Trophoblast cell (in vitro differentiated cells and primary cell): Measurements from ENCODE around the gene SLC29A4.
A peak's percentile ranks its signal among the peaks of the same experiment; 100 is the strongest.

Experiments used
- DNase-seq, 2 donors: peaks; one replicate each; pipeline ENCODE4 v3.0.0-alpha.2; 2016
- H2AFZ ChIP-seq: 2 replicates; pipeline ENCODE4 v1.6.1; 2013; ENCODE audit warnings: low read length, moderate library complexity, mild to moderate bottlenecking; ENCODE audit not compliant: insufficient read depth, poor library complexity
- H2AK5ac ChIP-seq: 2 replicates; pipeline ENCODE4 v1.6.1; 2013; ENCODE audit warnings: mild to moderate bottlenecking, low read length
- H2BK120ac ChIP-seq: 2 replicates; pipeline ENCODE4 v1.6.1; 2013; ENCODE audit warnings: low read length, mild to moderate bottlenecking, moderate library complexity; ENCODE audit not compliant: insufficient read depth, poor library complexity
- H2BK12ac ChIP-seq: 2 replicates; pipeline ENCODE4 v1.6.1; 2013; ENCODE audit warnings: mild to moderate bottlenecking, low read length, moderate library complexity
- H2BK5ac ChIP-seq: 2 replicates; pipeline ENCODE4 v1.6.1; 2013; ENCODE audit warnings: low read length, low read depth, moderate library complexity, mild to moderate bottlenecking; ENCODE audit not compliant: poor library complexity
- H3K14ac ChIP-seq: 2 replicates; pipeline ENCODE4 v1.6.1; 2013; ENCODE audit warnings: mild to moderate bottlenecking, low read length
- H3K18ac ChIP-seq: 2 replicates; pipeline ENCODE4 v1.6.1; 2013; ENCODE audit warnings: mild to moderate bottlenecking, low read length
- H3K23ac ChIP-seq: 2 replicates; pipeline ENCODE4 v1.6.1; 2013; ENCODE audit warnings: low read length
- H3K27ac ChIP-seq: 2 replicates; pipeline ENCODE4 v1.5.1; 2013; ENCODE audit warnings: low read depth, mild to moderate bottlenecking, inconsistent platforms, low read length, moderate library complexity
- H3K27me3 ChIP-seq: 2 replicates; pipeline ENCODE4 v1.6.1; 2013; ENCODE audit warnings: inconsistent platforms, mild to moderate bottlenecking, low read length, moderate library complexity; ENCODE audit not compliant: insufficient read depth
- H3K36me3 ChIP-seq, 2 experiments: 1 replicate in 1 of 2; 2 replicates in 1 of 2; pipeline ENCODE4 v1.6.1; 2013; ENCODE audit warnings: low read length in 2 of 2, mild to moderate bottlenecking in 2 of 2, moderate library complexity in 1 of 2; ENCODE audit not compliant: insufficient read depth in 2 of 2, control insufficient read depth in 1 of 2
- H3K4ac ChIP-seq: 2 replicates; pipeline ENCODE4 v1.6.1; 2013; ENCODE audit warnings: low read depth, mild to moderate bottlenecking, low read length, moderate library complexity
- H3K4me1 ChIP-seq, 2 experiments: 1 replicate in 1 of 2; 2 replicates in 1 of 2; pipeline ENCODE4 v1.6.1; 2013; ENCODE audit warnings: low read length in 2 of 2, mild to moderate bottlenecking in 2 of 2, moderate library complexity in 1 of 2; ENCODE audit not compliant: insufficient read depth in 2 of 2, control insufficient read depth in 1 of 2
- H3K4me2 ChIP-seq: 2 replicates; pipeline ENCODE4 v1.6.1; 2013; ENCODE audit warnings: inconsistent platforms, mild to moderate bottlenecking, low read length, moderate library complexity
- H3K4me3 ChIP-seq: 2 replicates; pipeline ENCODE4 v1.5.1; 2013; ENCODE audit warnings: mild to moderate bottlenecking, low read depth, low read length, inconsistent platforms
- H3K79me1 ChIP-seq: one replicate; pipeline ENCODE4 v1.6.1; 2013; ENCODE audit warnings: low read length
- H3K79me2 ChIP-seq: 2 replicates; pipeline ENCODE4 v1.6.1; 2013; ENCODE audit warnings: low read length, mild to moderate bottlenecking; ENCODE audit not compliant: control insufficient read depth, insufficient read depth, poor library complexity
- H3K9ac ChIP-seq: 2 replicates; pipeline ENCODE4 v1.6.1; 2013; ENCODE audit warnings: mild to moderate bottlenecking, low read length
- H3K9me3 ChIP-seq: 2 replicates; pipeline ENCODE4 v1.6.1; 2013; ENCODE audit warnings: low read depth, mild to moderate bottlenecking, control low read depth, inconsistent platforms, low read length; ENCODE audit not compliant: insufficient read depth
- H4K12ac ChIP-seq: 2 replicates; pipeline ENCODE4 v1.6.1; 2013; ENCODE audit warnings: low read depth, mild to moderate bottlenecking, low read length, moderate library complexity
- H4K8ac ChIP-seq: 2 replicates; pipeline ENCODE4 v1.6.1; 2013; ENCODE audit warnings: low read depth, mild to moderate bottlenecking, low read length, moderate library complexity
- H4K91ac ChIP-seq: one replicate; pipeline ENCODE4 v1.6.1; 2013; ENCODE audit warnings: low read depth, mild to moderate bottlenecking, low read length, moderate library complexity
- WGBS: extraction: QIAGEN DNeasy Blood & Tissue Kit; methylation state at CpG from one replicate; pipeline ENCODE4 v1.1.7; 2013; ENCODE audit warnings: missing lambda C conversion rate; ENCODE audit not compliant: insufficient read length, insufficient coverage; ENCODE audit errors: extremely low coverage; 5-methylcytosine and 5-hydroxymethylcytosine counted together

SLC29A4 gene

DNA sequence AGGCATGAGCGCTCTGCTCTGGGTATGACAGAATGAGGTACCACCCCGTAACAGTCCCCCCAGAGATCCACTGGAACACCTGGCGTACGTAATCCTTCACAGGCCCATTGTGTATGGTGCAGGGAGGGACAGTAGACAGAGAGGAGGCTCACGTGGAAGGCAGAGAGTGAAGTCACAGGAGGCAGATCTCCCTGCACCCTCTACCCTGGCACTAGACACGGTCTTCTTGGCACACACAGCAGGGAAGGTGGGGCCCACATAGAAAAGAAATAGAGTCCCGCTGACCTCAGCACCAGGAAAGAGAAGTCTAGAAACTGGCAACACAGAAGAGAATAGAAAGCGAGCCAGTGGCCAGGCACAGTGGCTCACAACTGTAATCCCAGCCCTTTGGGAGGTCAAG, 51.9 kb downstream of the SLC29A4 start:
- no peak overlapping the region for H2AFZ ChIP-seq
- H2AK5ac ChIP-seq = no peak overlapping the region
- no peaks in the 10 kb centered on the region for H3K27me3 ChIP-seq
- H3K18ac ChIP-seq = peak overlapping the region; percentile 7
- H3K36me3 ChIP-seq = peaks cover 41 to 42% of the 10 kb centered on the region in 2 experiments
- no peak overlapping the region for H3K4ac ChIP-seq
- no peaks in the 10 kb centered on the region for H3K79me2 ChIP-seq
- no peak overlapping the region for H3K23ac ChIP-seq
- no peaks in the 10 kb centered on the region for H3K79me1 ChIP-seq
- no peak overlapping the region for H4K91ac ChIP-seq
- WGBS = no CpG with 5 or more reads among the region's 8 CpGs
- H3K4me3 ChIP-seq = no peak overlapping the region
- H3K9me3 ChIP-seq = no peaks in the 10 kb centered on the region
- no peaks in the 10 kb centered on the region for H3K4me1 ChIP-seq
- H3K4me2 ChIP-seq = no peak overlapping the region
- H4K8ac ChIP-seq = no peak overlapping the region
- no peak overlapping the region for H2BK120ac ChIP-seq
- no peak for DNase-seq
- peak overlapping the region; percentile 7 for H4K12ac ChIP-seq
- no peak overlapping the region for H2BK5ac ChIP-seq
- no peak overlapping the region for H3K14ac ChIP-seq
- H3K27ac ChIP-seq = no peak overlapping the region
- no peak overlapping the region for H3K9ac ChIP-seq
- H2BK12ac ChIP-seq = no peak overlapping the region

DNA sequence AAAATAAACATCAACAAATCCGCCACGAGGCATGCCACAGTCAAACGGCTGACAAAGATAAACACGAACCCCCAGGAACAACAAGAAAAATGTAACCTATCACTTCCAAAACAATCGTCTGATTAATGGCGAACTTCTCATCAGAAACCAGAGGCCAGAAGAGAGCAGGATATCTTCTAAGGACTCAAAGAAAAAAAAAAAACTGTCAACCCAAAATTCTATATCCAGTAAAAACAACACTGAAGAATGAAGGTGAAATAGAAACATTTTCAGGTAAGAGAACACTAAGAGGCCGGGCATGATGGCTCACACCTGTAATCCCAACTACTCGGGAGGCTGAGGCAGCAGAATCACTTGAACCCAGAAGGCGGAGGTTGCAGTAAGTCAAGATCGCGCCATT, 54.3 kb downstream of the SLC29A4 start:
- H2AFZ ChIP-seq = no peak overlapping the region
- no peaks in the 10 kb centered on the region for H3K79me2 ChIP-seq
- H3K4me3 ChIP-seq = no peak overlapping the region
- no peaks in the 10 kb centered on the region for H3K27me3 ChIP-seq
- H3K4me2 ChIP-seq = no peak overlapping the region
- H2BK120ac ChIP-seq = no peak overlapping the region
- no peak overlapping the region for H2BK5ac ChIP-seq
- no peak overlapping the region for H4K91ac ChIP-seq
- no CpG with 5 or more reads among the region's 11 CpGs for WGBS
- H3K27ac ChIP-seq = no peak overlapping the region
- H4K12ac ChIP-seq = no peak overlapping the region
- no peaks in the 10 kb centered on the region for H3K79me1 ChIP-seq
- H3K4ac ChIP-seq = no peak overlapping the region
- peaks cover 1% of the 10 kb centered on the region for H3K9me3 ChIP-seq
- H3K4me1 ChIP-seq = no peaks in the 10 kb centered on the region
- no peak for DNase-seq
- H4K8ac ChIP-seq = no peak overlapping the region
- peaks cover 36 to 40% of the 10 kb centered on the region in 2 experiments for H3K36me3 ChIP-seq
- H3K23ac ChIP-seq = no peak overlapping the region
- H3K14ac ChIP-seq = no peak overlapping the region
- H3K9ac ChIP-seq = no peak overlapping the region
- H2AK5ac ChIP-seq = no peak overlapping the region
- no peak overlapping the region for H2BK12ac ChIP-seq
- no peak overlapping the region for H3K18ac ChIP-seq

DNA sequence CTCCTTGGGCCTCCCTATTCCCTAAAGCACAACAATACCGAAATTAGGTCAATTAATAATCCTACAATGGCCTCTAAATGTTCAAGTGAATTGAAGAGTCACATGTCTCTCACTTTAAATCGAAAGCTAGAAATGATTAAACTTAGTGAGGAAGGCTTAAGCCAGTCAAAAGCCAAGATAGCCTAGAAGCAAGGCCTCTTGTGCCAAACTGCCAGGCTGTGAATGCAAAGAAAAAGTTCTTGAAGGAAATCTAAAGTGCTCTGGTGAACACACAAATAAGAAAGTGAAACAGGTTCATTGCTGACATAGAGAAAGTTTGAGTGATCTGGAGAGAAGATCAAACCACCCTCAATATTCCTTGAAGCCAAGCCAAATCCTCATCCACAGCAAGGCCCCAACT, 57.2 kb downstream of the SLC29A4 start:
- H3K79me1 ChIP-seq = no peaks in the 10 kb centered on the region
- no peak overlapping the region for H2BK5ac ChIP-seq
- no peak overlapping the region for H3K23ac ChIP-seq
- no peak overlapping the region for H3K18ac ChIP-seq
- H3K4ac ChIP-seq = no peak overlapping the region
- no peak overlapping the region for H3K9ac ChIP-seq
- H2AK5ac ChIP-seq = no peak overlapping the region
- no peak overlapping the region for H3K4me3 ChIP-seq
- H2AFZ ChIP-seq = no peak overlapping the region
- DNase-seq = no peak
- no CpG with 5 or more reads among the region's 2 CpGs for WGBS
- H4K12ac ChIP-seq = no peak overlapping the region
- no peaks in the 10 kb centered on the region for H3K79me2 ChIP-seq
- H3K14ac ChIP-seq = no peak overlapping the region
- H3K27ac ChIP-seq = no peak overlapping the region
- H4K8ac ChIP-seq = no peak overlapping the region
- no peaks in the 10 kb centered on the region for H3K27me3 ChIP-seq
- H3K4me2 ChIP-seq = no peak overlapping the region
- peaks cover 38% of the 10 kb centered on the region in 2 experiments for H3K36me3 ChIP-seq
- no peak overlapping the region for H2BK120ac ChIP-seq
- H2BK12ac ChIP-seq = no peak overlapping the region
- H3K4me1 ChIP-seq = no peaks in the 10 kb centered on the region
- H3K9me3 ChIP-seq = peaks cover 10% of the 10 kb centered on the region
- no peak overlapping the region for H4K91ac ChIP-seq

DNA sequence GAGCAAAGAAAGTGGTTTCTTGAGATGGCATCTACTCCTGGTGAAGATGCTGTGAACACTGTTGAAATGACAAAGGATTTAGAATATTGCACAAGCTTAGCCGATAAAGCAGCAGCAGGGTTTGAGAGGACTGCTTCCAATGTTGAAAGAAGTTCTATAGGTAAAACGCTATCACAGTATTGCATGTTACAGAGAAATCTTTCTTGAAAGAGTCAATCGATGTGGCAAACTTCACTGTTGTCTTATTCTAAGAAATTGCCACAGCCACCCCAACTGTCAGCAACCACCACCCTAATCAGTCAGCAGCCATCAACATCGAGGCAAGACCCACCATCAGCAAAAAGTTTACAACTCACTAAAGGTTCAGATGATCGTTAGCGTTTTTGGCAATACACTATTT, 59.9 kb downstream of the SLC29A4 start:
- Histone ChIP-seq H3K27me3 (no peaks in the 10 kb centered on the region), H3K4me3 (no peak overlapping the region), H2BK5ac (no peak overlapping the region), H3K9me3 (peaks cover 13% of the 10 kb centered on the region), H3K36me3 (peaks cover 48 to 50% of the 10 kb centered on the region in 2 experiments), H3K4me1 (no peaks in the 10 kb centered on the region), H3K4me2 (no peak overlapping the region), H3K4ac (no peak overlapping the region), H2BK12ac (no peak overlapping the region), H3K27ac (no peak overlapping the region), H3K14ac (no peak overlapping the region), H3K23ac (no peak overlapping the region), H3K9ac (no peak overlapping the region), H4K8ac (no peak overlapping the region), H2AFZ (no peak overlapping the region), H4K12ac (no peak overlapping the region), H4K91ac (no peak overlapping the region), H3K79me1 (no peaks in the 10 kb centered on the region), H2AK5ac (no peak overlapping the region), H2BK120ac (no peak overlapping the region), H3K18ac (no peak overlapping the region), H3K79me2 (no peaks in the 10 kb centered on the region)
- no CpG with 5 or more reads among the region's 6 CpGs for WGBS
- no peak for DNase-seq
